ENCODE data around the gene SYCP2. TPM values are rescaled to one million over a fixed set of nuclear protein-coding genes. Genes with fewer than 3 reads are reported as not detected.

SYCP2 gene
- total and polyA plus RNA-seq, 4 donors = 0.38 to 5.9 (median 4.0) TPM

GRCh38 chr20:59931511-59932312 is 1.7 kb downstream of the SYCP2 start:
- 84 to 87% methylated on average over 9 of the region's 9 CpGs for whole genome bisulfite sequencing, 2 donors
- intact Hi-C loops (cut with DNase I) = no loop called here

GRCh38 chr20:59925899-59926298 is 7.5 kb downstream of the SYCP2 start:
- no peak for ATAC-seq (ENCODE audit: low FRiP score)

More at GRCh38 chr20:59931511-59932312, 1.7 kb downstream of the SYCP2 start:
- Histone ChIP-seq H3K4me3 (ENCODE audit: low read length in 2 of 2) (no peak overlapping the region), H3K27me3 (ENCODE audit: control insufficient read depth in 1 of 2, insufficient read depth in 2 of 2, low read length in 1 of 2) (no peaks in the 10 kb centered on the region), H3K36me3 (ENCODE audit: control insufficient read depth in 1 of 2, insufficient read depth in 2 of 2, low read length in 1 of 2) (no peaks in the 10 kb centered on the region), H3K9me3 (ENCODE audit: control insufficient read depth, low read length) (no peaks in the 10 kb centered on the region), H3K4me1 (ENCODE audit: control insufficient read depth in 1 of 2, insufficient read depth in 2 of 2, low read length in 2 of 2) (no peaks in the 10 kb centered on the region), H3K27ac (ENCODE audit: low read depth in 1 of 2, low read length in 2 of 2) (no peak overlapping the region)
- ATAC-seq (ENCODE audit: low FRiP score) (no peak), DNase-seq (no peak)

GRCh38 chr20:59925359-59925758 is 8.1 kb downstream of the SYCP2 start:
- 93 to 99% methylated on average over 1 of the region's 1 CpG for whole genome bisulfite sequencing, 2 donors
- H3K9me3 ChIP-seq (ENCODE audit: control insufficient read depth, low read length) = no peaks in the 10 kb centered on the region
- no peak for DNase-seq
- H3K27ac ChIP-seq (ENCODE audit: low read depth in 1 of 2, low read length in 2 of 2) = no peak overlapping the region
- H3K36me3 ChIP-seq (ENCODE audit: control insufficient read depth in 1 of 2, insufficient read depth in 2 of 2, low read length in 1 of 2) = no peaks in the 10 kb centered on the region
- no peak overlapping the region for H3K4me3 ChIP-seq (ENCODE audit: low read length in 2 of 2)
- H3K27me3 ChIP-seq (ENCODE audit: control insufficient read depth in 1 of 2, insufficient read depth in 2 of 2, low read length in 1 of 2) = no peaks in the 10 kb centered on the region
- H3K4me1 ChIP-seq (ENCODE audit: control insufficient read depth in 1 of 2, insufficient read depth in 2 of 2, low read length in 2 of 2) = no peaks in the 10 kb centered on the region
- intact Hi-C loops (cut with DNase I) = no loop called here
- ATAC-seq (ENCODE audit: low FRiP score) = no peak

More at GRCh38 chr20:59925899-59926298, 7.5 kb downstream of the SYCP2 start:
- Histone ChIP-seq H3K27ac (ENCODE audit: low read depth in 1 of 2, low read length in 2 of 2) (no peak overlapping the region), H3K27me3 (ENCODE audit: control insufficient read depth in 1 of 2, insufficient read depth in 2 of 2, low read length in 1 of 2) (no peaks in the 10 kb centered on the region), H3K36me3 (ENCODE audit: control insufficient read depth in 1 of 2, insufficient read depth in 2 of 2, low read length in 1 of 2) (no peaks in the 10 kb centered on the region), H3K4me3 (ENCODE audit: low read length in 2 of 2) (no peak overlapping the region), H3K4me1 (ENCODE audit: control insufficient read depth in 1 of 2, insufficient read depth in 2 of 2, low read length in 2 of 2) (no peaks in the 10 kb centered on the region), H3K9me3 (ENCODE audit: control insufficient read depth, low read length) (no peaks in the 10 kb centered on the region)
- DNase-seq = no peak
- intact Hi-C loops (cut with DNase I) = no loop called here

- intact Hi-C loops (cut with DNase I) = no loop called here
- H3K36me3 ChIP-seq (ENCODE audit: control insufficient read depth in 1 of 2, insufficient read depth in 2 of 2, low read length in 1 of 2) = no peaks in the 10 kb centered on the region
Measured at GRCh38 chr20:59923514-59923913, 9.9 kb downstream of the SYCP2 start.

GRCh38 chr20:59920944-59921343 is 12.5 kb downstream of the SYCP2 start:
- ATAC-seq (ENCODE audit: low FRiP score) = no peak
- intact Hi-C loops (cut with DNase I) = no loop called here

More at GRCh38 chr20:59923514-59923913, 9.9 kb downstream of the SYCP2 start:
- Histone ChIP-seq H3K27ac (ENCODE audit: low read depth in 1 of 2, low read length in 2 of 2) (no peak overlapping the region), H3K4me3 (ENCODE audit: low read length in 2 of 2) (no peak overlapping the region), H3K9me3 (ENCODE audit: control insufficient read depth, low read length) (no peaks in the 10 kb centered on the region), H3K4me1 (ENCODE audit: control insufficient read depth in 1 of 2, insufficient read depth in 2 of 2, low read length in 2 of 2) (no peaks in the 10 kb centered on the region), H3K27me3 (ENCODE audit: control insufficient read depth in 1 of 2, insufficient read depth in 2 of 2, low read length in 1 of 2) (no peaks in the 10 kb centered on the region)
- no peak for ATAC-seq (ENCODE audit: low FRiP score)
- 91 to 95% methylated on average over 1 of the region's 1 CpG for WGBS, 2 donors
- DNase-seq = no peak

GRCh38 chr20:59912609-59913008 is 20.8 kb downstream of the SYCP2 start:
- Histone ChIP-seq H3K4me1 (ENCODE audit: control insufficient read depth in 1 of 2, insufficient read depth in 2 of 2, low read length in 2 of 2) (no peaks in the 10 kb centered on the region), H3K27ac (ENCODE audit: low read depth in 1 of 2, low read length in 2 of 2) (no peak overlapping the region), H3K4me3 (ENCODE audit: low read length in 2 of 2) (no peak overlapping the region), H3K27me3 (ENCODE audit: control insufficient read depth in 1 of 2, insufficient read depth in 2 of 2, low read length in 1 of 2) (no peaks in the 10 kb centered on the region), H3K36me3 (ENCODE audit: control insufficient read depth in 1 of 2, insufficient read depth in 2 of 2, low read length in 1 of 2) (no peaks in the 10 kb centered on the region), H3K9me3 (ENCODE audit: control insufficient read depth, low read length) (no peaks in the 10 kb centered on the region)
- ATAC-seq (ENCODE audit: low FRiP score) = no peak
- intact Hi-C loops (cut with DNase I) = no loop called here
- DNase-seq = no peak
- WGBS, 2 donors = 59 to 70% methylated on average over 4 of the region's 4 CpGs

More at GRCh38 chr20:59920944-59921343, 12.5 kb downstream of the SYCP2 start:
- Histone ChIP-seq H3K4me3 (ENCODE audit: low read length in 2 of 2) (no peak overlapping the region), H3K9me3 (ENCODE audit: control insufficient read depth, low read length) (no peaks in the 10 kb centered on the region), H3K27ac (ENCODE audit: low read depth in 1 of 2, low read length in 2 of 2) (no peak overlapping the region), H3K27me3 (ENCODE audit: control insufficient read depth in 1 of 2, insufficient read depth in 2 of 2, low read length in 1 of 2) (no peaks in the 10 kb centered on the region), H3K4me1 (ENCODE audit: control insufficient read depth in 1 of 2, insufficient read depth in 2 of 2, low read length in 2 of 2) (no peaks in the 10 kb centered on the region), H3K36me3 (ENCODE audit: control insufficient read depth in 1 of 2, insufficient read depth in 2 of 2, low read length in 1 of 2) (no peaks in the 10 kb centered on the region)
- no peak for DNase-seq

GRCh38 chr20:59911041-59911440 is 22.4 kb downstream of the SYCP2 start:
- no peaks in the 10 kb centered on the region for H3K36me3 ChIP-seq (ENCODE audit: control insufficient read depth in 1 of 2, insufficient read depth in 2 of 2, low read length in 1 of 2)
- WGBS, 2 donors = 82 to 91% methylated on average over 2 of the region's 2 CpGs
- no peaks in the 10 kb centered on the region for H3K9me3 ChIP-seq (ENCODE audit: control insufficient read depth, low read length)
- ATAC-seq (ENCODE audit: low FRiP score) (no peak), DNase-seq (no peak)
- no peaks in the 10 kb centered on the region for H3K27me3 ChIP-seq (ENCODE audit: control insufficient read depth in 1 of 2, insufficient read depth in 2 of 2, low read length in 1 of 2)
- no peaks in the 10 kb centered on the region for H3K4me1 ChIP-seq (ENCODE audit: control insufficient read depth in 1 of 2, insufficient read depth in 2 of 2, low read length in 2 of 2)
- intact Hi-C loops (cut with DNase I) = no loop called here
- H3K27ac ChIP-seq (ENCODE audit: low read depth in 1 of 2, low read length in 2 of 2) = no peak overlapping the region
- no peak overlapping the region for H3K4me3 ChIP-seq (ENCODE audit: low read length in 2 of 2)

GRCh38 chr20:59908855-59909254 is 24.6 kb downstream of the SYCP2 start:
- H3K36me3 ChIP-seq (ENCODE audit: control insufficient read depth in 1 of 2, insufficient read depth in 2 of 2, low read length in 1 of 2) = no peaks in the 10 kb centered on the region
- no peak for ATAC-seq (ENCODE audit: low FRiP score)

GRCh38 chr20:59903621-59904020 is 29.8 kb downstream of the SYCP2 start:
- Histone ChIP-seq H3K27me3 (ENCODE audit: control insufficient read depth in 1 of 2, insufficient read depth in 2 of 2, low read length in 1 of 2) (no peaks in the 10 kb centered on the region), H3K4me1 (ENCODE audit: control insufficient read depth in 1 of 2, insufficient read depth in 2 of 2, low read length in 2 of 2) (no peaks in the 10 kb centered on the region), H3K9me3 (ENCODE audit: control insufficient read depth, low read length) (no peaks in the 10 kb centered on the region), H3K36me3 (ENCODE audit: control insufficient read depth in 1 of 2, insufficient read depth in 2 of 2, low read length in 1 of 2) (no peaks in the 10 kb centered on the region), H3K27ac (ENCODE audit: low read depth in 1 of 2, low read length in 2 of 2) (no peak overlapping the region), H3K4me3 (ENCODE audit: low read length in 2 of 2) (no peak overlapping the region)
- DNase-seq = no peak
- ATAC-seq (ENCODE audit: low FRiP score) = no peak
- WGBS, 2 donors = 98 to 100% methylated on average over 1 of the region's 1 CpG
- intact Hi-C loops (cut with DNase I) = no loop called here

More at GRCh38 chr20:59908855-59909254, 24.6 kb downstream of the SYCP2 start:
- DNase-seq = no peak
- intact Hi-C loops (cut with DNase I) = no loop called here
- H3K4me1 ChIP-seq (ENCODE audit: control insufficient read depth in 1 of 2, insufficient read depth in 2 of 2, low read length in 2 of 2) = no peaks in the 10 kb centered on the region
- H3K9me3 ChIP-seq (ENCODE audit: control insufficient read depth, low read length) = no peaks in the 10 kb centered on the region
- H3K27ac ChIP-seq (ENCODE audit: low read depth in 1 of 2, low read length in 2 of 2) = no peak overlapping the region
- 87 to 88% methylated on average over 5 of the region's 5 CpGs for WGBS, 2 donors
- no peaks in the 10 kb centered on the region for H3K27me3 ChIP-seq (ENCODE audit: control insufficient read depth in 1 of 2, insufficient read depth in 2 of 2, low read length in 1 of 2)
- H3K4me3 ChIP-seq (ENCODE audit: low read length in 2 of 2) = no peak overlapping the region

Data from aorta (tissue), 5 donors.